ENCODE data around the gene TCP1.

DNA sequence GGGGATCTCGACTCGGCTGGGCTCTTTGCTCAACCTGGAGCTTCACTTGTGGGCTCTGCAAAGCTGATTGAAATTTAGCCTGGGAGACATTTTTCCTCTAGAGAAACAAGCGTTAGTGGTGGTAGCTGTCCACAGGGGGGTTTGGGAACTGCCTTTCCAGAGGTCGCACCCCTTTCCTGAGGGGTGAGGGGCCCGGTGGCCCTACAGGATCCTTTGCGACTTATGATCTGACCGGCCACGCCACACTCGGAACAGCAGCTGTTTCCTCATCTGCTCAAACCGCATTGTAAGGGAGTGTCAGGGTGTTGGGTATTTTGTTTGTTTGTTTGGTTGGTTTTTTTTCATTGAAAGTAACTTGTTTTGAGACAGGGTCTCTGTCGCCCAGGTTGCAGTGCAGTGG is 31.7 kb upstream of the TCP1 start:
- TF ChIP-seq, protein P1, sequence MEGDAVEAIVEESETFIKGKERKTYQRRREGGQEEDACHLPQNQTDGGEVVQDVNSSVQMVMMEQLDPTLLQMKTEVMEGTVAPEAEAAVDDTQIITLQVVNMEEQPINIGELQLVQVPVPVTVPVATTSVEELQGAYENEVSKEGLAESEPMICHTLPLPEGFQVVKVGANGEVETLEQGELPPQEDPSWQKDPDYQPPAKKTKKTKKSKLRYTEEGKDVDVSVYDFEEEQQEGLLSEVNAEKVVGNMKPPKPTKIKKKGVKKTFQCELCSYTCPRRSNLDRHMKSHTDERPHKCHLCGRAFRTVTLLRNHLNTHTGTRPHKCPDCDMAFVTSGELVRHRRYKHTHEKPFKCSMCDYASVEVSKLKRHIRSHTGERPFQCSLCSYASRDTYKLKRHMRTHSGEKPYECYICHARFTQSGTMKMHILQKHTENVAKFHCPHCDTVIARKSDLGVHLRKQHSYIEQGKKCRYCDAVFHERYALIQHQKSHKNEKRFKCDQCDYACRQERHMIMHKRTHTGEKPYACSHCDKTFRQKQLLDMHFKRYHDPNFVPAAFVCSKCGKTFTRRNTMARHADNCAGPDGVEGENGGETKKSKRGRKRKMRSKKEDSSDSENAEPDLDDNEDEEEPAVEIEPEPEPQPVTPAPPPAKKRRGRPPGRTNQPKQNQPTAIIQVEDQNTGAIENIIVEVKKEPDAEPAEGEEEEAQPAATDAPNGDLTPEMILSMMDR (IDR thresholded peaks at IDR 0.05; ENCODE audit: low read length) = no peak
- no peak for TF ChIP-seq EZH2 (optimal IDR thresholded peaks at IDR 0.05; ENCODE audit: low read depth, low read length)
